ENCODE results near the gene UCK2.

The UCK2 gene

GRCh38 chr1:165937829-165938228, 110.4 kb downstream of the UCK2 start:
- no peak for DNase-seq (ENCODE audit: low spot score)

- DNase-seq (ENCODE audit: low spot score), result no peak
Observed at GRCh38 chr1:165938844-165939243, 111.4 kb downstream of the UCK2 start.

GRCh38 chr1:165941531-165941930, 114.1 kb downstream of the UCK2 start:
- DNase-seq (ENCODE audit: low spot score), result no peak

- DNase-seq (ENCODE audit: low spot score), result no peak
Observed at GRCh38 chr1:165942062-165942461, 114.6 kb downstream of the UCK2 start.

GRCh38 chr1:165942927-165943597, 115.6 kb downstream of the UCK2 start:
- no peak for DNase-seq (ENCODE audit: low spot score)

- DNase-seq (ENCODE audit: low spot score), result no peak
Observed at GRCh38 chr1:165945911-165946310, 118.5 kb downstream of the UCK2 start.

DNA sequence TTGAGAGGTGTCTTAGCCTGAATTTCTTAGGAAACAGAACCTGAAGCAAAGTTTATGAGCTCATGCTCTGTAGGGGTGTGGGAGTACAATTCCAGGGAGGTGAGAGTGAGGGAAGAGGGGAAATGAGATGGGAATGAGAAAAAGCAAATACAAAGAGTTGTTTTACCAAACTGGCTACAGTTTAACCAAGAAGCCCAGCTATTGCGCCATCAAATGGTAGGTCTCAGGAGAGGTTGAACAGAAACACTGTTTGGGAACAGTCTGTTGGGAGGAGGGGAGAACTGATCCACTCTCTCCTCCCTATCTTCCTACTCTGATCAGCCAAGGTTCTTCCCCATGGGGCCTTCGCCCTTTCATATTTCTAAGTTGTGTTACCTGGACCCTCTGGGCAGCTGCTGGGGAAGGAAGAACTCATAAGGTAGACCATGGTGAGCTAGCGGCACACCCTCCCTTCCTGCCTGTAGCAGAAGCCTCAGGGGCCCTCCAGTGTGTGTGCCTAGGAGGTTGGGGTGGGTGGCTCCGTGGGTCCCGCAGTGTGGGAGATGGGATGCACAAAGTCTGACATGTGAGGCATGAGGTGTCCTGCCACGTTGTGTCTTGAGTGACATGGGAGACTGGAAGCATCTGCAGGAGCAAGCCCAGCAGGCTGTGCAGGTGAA, 120.5 kb downstream of the UCK2 start:
- DNase-seq (ENCODE audit: low spot score), result no peak

- DNase-seq (ENCODE audit: low spot score), result no peak
Observed at GRCh38 chr1:165949335-165950130, 122.1 kb downstream of the UCK2 start.

DNA sequence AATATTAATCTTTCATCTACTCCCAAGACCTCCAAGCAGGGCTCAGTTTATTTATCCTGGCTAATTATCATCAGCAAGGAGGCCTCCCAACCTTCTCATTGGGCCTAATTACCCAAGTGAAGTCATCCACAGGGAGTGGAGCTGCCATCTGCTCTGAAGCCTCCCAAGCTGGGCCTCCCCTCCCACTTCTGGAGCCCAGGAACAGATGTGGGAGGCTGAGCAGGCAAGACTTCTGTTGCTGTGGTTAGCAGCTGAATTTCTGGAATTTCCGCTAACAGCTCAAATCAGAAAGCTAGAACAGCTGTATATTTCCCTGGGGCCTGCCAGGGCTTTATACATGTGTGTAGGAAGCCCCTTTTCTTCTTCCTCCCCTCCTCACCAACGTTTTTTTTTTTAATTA, 127.5 kb downstream of the UCK2 start:
- no peak for DNase-seq (ENCODE audit: low spot score)

DNA sequence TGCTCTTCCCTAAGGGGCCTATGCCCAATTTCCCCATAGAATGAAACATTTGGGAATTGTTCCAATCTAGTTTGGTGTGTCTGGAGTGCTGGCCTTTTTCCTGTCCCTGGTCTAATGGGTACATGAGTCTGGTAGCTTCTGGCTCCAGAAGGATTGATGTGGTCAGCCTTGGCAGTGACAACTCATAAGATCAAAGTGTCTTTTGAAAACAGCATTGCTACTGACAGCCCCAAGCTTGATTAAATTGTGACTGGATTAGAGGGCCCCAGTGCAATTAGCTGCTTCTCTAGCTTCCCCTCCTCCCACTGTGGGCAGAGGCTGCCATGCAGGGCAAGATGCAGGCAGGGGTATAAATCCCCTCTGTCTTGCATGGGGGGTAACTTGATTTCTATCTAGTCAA, 130.9 kb downstream of the UCK2 start:
- no peak for DNase-seq (ENCODE audit: low spot score)

GRCh38 chr1:165960136-165960535, 132.7 kb downstream of the UCK2 start:
- no peak for DNase-seq (ENCODE audit: low spot score)

DNA sequence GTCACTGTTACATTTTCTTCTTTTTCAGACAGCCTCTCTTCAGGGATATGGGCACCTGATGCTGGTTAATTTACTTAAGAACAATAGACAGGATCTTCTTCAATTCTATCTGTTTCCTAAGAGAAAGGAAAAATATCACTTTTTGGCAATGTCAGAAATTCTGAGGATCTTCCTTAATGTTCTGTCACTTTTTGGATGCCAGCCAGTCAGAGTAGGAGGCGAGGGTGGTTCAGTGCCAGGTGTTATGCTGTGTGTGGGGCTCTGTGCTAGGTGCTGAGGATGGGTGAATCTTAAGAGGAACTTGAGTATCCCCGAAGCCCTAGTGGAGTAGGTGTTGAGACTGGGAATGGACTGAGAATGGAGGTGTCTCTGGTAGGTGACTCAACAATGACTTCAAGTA, 133.5 kb downstream of the UCK2 start:
- no peak for DNase-seq (ENCODE audit: low spot score)

Measured in Ammon's horn (tissue), 1 donor.